HG03108 (cell line): Measurements from ENCODE around the gene PAM16.

Experiments
- ATAC-seq: cut with Tn5 transposase; IDR thresholded peaks from one replicate; pipeline ENCODE4 v1.9.1; 2021; ENCODE audit warnings: moderate library complexity; ENCODE audit not compliant: unreplicated experiment

The PAM16 gene

DNA sequence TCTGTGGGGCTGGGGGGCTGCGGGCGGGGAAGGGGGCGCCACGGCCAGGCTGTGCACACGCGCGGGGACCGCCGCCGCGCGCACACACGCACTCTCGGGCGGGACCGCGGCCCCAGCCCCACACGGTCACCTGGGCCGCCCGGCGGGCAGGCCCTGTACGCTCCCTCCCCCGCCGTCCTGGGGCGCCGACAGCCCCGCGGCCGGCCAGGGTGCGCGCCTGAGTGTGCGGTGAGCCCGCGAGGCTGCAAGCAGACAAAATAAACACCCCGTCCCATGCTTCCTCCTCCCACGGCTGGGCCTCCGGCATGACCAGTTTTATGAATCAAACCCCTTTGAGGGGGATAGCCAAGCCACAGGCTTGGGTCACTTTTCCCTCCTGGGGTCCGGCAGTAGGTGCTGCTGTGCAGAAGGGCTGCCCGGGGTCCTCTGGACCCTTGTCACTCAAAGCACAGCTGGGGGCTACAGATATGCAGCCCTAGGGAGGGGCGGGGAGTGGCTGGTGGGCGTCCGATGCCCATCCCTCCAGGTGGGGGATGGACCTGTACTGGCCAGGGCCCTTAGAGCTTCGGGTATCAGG, 21.0 kb upstream of the PAM16 start:
- ATAC-seq, result no peak

DNA sequence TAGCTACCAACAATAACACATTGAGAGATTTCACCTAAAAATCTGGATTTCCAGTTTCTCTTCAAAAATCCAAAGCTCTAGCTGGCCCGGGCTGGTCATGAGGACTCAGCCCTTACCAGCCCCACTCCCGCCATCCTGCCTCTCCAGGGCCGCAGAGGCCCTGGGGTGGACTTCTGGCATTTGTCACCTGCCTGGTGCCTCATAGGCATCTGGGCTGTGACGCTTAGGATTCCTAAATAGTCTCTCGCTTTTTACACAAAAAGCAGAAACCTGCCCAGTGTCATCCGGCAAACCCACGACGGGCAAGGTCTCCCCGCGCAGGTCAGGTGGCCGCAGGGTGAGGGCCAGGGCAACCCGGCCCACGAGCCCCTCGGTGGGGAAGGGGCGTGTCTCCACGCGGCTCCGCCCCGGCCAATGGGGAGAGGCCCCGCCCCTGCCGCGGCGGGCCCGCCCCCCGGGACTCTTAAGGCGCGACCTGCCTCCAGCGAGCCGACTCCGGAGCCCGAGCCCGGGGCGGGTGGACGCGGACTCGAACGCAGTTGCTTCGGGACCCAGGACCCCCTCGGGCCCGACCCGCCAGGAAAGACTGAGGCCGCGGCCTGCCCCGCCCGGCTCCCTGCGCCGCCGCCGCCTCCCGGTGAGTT, 20.4 kb upstream of the PAM16 start, which contains the start of gene VASN:
Gene VASN, plus strand, starts transcription at position 492 of the 644 bp plus-strand sequence. CDS start 9,030 bp downstream, outside the sequence.
- ATAC-seq, result no peak

DNA sequence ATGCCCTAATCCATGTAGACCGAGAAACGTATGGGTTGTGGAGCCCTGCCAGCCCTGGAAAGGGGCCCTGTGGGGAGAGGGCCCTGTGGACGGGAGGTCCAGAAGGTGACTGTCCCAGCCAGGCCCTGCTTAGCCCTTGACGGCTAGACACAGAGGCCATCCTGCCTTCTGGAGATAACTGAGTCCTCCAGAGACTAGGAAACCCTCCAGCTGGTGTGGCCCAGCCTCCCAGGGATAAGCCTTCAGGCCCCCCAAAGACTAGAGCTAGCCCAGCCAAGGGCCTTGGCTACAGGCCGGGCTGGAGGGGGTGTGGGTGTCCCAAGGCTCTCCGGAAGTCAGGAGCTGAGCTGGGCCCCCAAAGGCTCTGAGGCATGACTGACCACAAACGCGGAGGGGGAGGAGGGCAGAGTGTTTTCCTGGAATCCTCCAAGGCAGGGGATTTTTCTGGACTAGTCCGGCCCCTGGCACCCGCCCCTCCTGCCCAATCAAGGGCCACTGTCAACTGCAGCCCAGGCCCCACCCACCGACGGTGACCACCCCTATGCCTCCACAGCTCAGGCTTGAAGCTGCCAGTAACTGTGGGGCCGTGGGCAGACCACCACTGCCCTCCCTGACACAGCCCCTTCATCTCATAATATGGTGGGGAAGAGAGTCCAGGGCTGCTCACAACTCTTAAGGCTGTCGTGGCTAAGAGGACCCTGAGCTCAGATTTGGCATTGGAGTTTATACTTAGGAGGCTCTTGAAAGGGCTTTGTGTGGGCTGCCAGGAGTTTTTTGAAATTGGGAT, 19.6 kb upstream of the PAM16 start:
- ATAC-seq, result no peak

DNA sequence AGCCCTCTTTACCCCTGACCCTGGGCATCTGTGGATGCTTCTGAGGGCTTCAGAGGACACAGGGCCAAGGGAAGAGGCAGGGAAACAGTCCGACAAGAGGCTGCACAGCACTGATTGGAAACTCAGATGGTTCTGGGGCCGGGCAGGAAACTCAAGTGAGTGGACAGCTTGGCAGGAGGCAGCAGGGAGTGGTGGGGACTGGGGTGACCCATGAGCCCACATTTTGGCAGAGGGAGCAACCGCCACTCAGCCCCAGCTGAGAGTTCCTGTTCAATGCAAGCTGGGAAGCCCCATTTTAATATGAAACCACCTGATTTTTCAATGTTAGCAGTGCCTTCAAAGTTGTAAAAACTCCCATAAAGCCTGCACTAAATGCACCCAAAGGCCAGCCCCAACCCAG, 19.0 kb upstream of the PAM16 start:
- no peak for ATAC-seq

DNA sequence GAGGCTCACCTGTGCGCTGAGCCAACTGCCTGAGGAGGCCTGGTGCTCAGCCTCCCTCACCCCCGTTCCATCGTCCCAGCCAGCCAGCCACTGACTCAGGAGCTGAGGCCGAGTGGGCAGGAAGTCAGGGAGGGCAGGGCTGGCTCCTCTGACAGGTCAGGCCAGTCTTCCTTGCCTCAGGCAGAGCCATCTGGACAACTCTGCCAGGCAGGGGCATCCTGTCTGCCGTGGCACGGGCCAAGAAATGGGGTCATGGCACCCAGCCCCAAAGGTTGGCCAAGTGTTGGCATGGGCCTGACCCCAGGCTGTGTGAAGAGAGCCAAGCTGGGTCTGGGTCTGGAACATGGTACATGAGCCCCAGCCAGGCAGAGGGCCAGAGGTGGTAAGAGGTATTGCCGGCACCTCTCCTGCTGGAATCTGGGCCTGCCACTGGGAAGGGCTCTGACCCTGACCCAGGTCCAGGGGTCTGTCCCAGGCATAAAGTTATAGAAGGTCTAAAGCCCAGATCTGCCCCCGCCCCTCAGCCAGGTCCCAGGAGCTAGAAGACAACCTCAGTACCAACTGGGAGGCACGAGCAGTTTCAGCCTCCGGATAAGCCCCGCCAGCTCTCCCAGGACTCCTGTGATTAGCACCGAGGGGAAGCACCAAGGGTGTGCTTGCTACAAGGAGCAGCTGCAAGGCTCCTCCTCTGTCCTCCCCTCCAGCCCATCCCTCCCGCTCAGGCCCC, 18.0 kb upstream of the PAM16 start:
- ATAC-seq, result no peak

DNA sequence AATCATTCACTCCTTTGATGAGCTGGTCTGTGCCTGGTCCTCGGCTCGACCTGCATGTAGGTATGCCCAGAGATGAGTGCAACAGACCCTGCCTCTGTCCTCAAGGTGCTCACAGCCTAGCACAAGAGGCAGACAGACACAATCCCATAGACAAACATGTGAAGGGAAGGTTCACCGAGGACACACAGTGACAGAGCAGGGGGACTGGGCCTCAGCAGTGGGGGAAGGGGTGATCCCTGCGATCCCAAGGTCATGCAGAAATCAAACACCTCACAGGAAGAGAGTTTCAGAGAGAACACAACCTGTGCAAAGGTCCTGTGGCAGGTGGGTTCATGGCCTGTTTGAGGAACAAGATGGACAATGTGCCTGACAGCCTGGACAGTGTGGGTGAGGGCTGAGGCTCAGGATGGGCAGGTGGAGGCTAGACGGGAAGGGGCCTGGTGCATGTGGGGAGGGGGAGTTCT, 16.3 kb upstream of the PAM16 start:
- no peak for ATAC-seq

DNA sequence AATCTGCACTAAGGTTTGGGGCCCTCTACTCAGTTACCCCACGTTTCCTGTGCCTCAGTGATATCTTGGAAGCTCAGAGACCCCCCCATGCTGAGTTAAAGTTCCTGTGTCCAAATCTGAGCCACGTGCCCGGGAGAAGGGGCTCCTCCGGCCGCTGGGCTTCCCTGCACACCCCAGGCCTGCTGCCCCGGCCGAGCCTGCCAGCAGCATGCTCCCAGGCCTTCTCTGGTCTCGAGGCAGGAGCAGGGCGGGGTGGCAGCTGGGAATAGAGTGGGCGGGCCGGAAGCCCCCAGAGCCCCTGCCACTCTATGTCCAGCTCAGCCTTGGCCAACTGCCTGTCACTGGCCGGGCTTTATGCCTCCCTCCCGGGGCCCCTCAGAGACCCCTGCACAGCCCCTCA, 14.9 kb upstream of the PAM16 start:
- ATAC-seq, result no peak

DNA sequence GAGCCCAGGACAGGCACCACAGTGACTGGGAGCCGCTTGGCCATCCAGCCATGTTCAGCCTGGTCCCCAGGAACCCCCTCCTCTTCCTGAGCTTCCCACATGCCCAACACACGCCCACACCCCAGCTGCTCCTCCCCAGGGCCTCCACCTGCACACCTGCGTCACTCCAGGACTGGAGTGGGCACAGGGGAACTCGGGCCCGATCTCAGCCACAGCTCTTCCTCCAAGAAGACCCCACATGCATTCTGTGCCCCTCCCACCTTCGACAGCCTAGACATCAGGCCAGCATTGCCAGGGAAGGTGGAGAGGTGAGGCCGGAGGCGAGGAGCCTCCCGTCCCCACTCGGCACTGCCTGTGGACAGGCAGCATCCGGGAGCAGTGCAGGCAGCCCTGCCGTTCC, 14.5 kb upstream of the PAM16 start:
- no peak for ATAC-seq

DNA sequence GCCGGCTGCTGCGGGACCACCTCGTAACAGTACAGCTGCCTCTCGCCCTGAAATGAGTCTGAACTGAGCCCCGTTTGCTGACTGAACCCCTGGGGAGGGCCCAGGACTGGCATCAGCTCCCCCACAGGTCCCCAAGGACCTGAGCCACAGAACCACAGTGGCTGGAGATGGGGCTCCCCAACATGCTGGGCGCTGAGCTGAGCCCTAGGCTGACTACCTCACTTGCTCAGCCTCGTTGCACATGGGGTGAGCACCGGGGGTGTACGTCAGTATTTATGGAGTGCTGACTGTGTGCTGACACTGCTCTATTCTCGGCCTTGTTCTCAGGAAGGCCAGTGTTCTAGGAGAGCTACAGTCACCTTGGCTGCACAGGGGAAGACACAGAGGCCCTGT, 13.9 kb upstream of the PAM16 start:
- ATAC-seq, result peak; percentile 48

DNA sequence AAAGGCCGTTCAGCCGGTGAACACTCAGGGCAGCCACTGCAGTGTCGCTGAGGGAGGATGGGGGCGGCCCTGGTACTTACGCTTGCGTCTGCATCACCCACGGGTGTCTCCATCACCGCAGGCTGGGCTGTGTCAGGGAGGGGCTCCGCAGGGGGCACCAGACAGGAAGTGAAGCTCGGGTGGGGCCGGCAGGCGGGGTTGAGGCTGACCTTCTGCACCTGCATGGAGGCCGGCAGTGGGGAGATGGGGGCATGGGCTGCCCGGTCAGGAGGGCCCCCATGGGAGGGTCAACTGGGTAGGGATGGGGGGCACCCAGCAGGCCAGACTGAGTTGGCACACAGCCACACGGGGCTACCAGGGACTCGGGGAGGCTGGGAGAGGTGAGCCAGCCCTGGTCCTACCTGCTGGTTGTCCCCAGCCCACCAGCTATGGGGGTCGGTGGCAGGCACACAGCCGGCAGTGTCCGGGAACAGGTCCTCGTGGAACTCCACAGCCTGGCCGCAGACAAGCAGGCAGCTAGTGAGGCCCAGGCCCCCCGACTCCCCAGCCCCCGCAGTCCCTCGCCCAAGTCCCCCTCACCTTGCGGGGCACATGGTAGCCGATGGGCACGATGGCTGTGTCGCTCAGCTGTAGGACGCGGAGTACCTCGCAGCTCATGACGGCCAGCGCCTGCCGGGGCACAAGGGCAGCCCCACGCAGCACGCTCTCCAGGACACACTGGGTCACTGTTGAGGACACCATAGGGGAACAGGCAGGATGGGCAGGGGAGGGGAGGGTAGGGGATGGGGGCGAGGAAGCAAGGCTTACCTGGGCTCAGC, 13.3 kb upstream of the PAM16 start:
- ATAC-seq, result no peak

DNA sequence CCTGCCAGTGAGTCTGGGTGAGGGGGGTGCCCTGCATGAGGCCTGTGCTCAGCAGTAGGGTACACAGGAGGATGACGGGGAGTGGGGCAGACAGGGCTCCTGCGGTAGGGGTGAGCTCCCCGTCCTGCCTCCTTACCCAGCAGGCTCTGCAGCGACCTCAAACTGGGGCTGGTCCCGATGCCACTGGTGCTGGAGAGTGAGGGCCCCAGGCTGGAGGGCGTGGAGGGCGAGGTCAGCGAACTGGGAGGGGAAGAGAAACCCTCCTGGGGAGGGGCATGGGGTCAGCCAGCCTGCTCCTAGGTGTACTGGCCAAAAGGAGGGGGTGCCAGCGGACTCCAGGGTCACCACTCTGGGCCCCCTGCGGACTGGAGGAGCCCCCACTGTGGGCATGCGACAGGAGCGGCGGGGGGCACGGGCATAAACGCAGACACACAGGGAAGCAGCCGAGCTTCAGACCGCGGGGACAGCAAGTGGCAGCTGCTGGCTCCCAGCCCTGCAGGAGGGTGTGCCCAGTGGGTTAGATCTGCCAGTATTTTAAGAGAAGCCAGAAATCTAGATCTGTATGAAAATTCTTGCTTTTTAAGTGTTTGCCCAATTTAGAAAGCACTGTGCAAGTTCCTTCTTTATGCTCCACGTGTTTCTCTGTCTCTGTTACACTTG, 11.5 kb upstream of the PAM16 start:
- no peak for ATAC-seq

DNA sequence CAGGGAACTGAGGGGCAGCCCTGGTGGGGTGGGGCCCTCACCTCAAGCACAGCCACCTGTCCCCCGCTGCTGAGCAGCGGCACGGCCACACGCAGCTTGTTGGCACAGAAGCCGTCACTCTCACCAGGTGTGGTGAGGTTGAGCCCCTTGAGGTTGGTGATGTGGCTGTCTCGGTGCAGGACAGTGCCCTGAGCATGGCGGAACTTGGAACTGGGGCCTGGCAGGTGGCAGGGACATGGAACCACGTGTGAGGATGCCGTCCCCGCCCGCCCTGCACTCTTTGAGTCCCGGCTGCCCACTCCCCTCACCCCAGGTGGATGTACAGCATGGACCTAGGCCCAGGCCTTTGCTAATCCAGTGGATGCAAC, 10.8 kb upstream of the PAM16 start:
- no peak for ATAC-seq

DNA sequence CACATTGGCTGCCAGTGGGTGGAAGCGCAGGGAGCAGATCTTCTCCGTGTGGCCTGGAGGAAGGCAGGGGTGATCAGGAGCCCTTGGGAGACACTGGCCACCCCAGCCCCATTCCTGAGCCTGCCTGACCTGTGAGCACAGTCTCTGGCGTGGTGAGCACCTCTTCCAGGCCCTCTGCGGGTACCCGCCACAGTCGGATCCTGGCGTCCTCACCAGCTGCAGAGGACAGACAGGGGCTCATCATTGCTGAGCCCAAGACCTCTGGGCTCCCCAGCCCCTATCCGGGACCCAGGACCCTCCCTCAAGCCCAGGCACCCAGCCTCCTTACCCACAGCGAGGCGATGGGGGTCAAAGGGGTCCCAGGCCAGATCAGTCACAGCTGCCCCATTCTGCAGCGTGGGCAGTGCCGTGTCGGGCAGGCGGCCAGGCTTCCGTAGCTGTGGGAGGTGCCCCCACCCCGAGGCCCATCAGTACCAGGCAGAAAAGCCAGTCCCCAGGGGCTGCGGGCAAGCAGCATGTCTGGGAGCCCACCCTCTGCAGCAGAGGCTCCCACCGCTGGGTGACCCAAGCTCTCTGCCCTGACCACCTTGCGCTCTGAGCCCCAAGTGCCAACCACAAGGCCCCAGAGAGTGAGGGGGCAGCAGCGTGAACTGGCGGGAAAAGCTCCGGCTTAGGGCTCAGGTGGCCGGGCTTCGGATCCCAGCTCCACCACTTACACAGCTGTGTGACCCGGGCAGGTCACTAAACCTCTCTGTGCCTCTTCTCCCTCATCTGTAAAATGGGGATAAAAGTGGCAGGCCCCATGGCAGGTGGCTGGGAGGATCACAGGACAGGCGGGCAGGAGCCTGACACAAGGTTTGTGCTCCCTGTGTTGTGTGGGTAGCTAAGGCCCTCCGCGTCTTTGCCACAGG, 10.2 kb upstream of the PAM16 start:
- ATAC-seq, result no peak

DNA sequence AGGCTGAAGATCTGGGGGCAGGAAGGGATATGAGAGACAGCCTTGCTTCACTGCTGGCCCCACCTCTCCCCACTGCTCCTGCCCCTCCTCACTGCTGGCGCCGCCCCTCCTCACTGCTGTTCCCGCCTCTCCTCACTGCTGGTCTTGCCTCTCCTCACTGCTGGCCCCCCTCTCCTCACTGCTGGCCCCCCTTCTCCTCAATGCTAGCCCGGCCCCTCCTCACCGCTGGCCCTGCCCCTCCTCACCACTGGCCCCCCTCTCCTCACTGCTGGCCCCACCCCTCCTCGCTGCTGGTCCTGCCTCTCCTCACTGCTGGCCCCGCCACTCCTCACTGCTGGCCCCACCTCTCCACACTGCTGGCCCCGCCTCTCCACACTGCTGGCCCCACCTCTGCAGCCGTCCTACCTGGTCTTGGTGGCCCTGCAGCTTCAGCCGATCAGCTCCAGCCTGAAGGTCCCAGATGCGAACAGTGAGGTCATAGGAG, 9.5 kb upstream of the PAM16 start:
- no peak for ATAC-seq

DNA sequence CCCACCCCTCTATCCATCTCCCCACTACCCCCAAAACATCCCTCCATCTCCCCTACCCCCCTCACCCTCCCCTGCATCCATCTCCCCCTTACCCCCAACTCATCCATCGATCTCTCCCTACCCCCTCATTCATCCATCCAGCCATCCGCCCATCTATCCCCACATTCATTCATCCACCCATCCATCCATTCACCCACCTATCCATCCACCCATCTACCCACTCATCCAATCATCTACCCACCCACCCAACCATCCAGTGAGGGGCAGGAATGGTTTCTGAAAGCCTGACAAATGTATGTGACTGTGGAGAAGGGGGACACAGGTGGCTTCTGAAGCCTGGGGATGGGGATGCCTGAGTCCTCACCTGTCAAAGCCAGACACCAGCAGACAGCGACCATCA, 8.8 kb upstream of the PAM16 start:
- ATAC-seq, result no peak

DNA sequence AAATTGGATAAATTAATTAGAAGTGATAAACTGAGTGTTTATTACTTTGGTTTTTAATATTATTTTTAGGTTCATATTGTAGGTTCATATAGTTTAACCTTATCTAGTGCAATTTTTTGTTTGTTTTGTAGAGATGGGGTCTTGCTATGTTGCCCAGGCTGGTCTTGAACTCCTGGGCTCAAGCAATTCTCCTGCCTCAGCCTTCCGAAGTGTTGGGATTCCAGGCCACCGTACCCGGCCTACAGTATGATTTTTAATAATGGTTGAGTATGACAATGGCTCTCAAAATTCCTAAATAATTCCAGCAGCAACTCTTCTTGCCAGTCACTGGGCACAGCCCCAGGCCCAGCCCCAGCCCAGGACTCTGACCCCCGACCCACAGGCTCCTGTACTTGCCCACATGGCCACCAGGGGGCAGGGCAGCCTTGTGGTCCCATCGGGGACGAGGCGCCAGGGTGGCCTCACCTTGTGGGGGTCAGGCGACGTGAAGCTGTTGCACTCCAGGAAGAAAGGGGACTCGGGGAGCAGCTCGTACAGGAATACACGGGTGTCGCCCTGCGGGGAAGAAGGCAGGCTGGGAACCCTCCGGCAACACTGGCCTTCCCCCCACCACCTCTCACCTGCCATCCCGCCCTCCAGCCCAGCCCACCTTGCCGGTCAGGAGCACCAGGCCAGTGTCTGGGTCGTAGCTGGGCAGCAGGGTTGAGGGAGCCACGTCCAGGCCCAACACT, 7.9 kb upstream of the PAM16 start:
- ATAC-seq, result no peak

DNA sequence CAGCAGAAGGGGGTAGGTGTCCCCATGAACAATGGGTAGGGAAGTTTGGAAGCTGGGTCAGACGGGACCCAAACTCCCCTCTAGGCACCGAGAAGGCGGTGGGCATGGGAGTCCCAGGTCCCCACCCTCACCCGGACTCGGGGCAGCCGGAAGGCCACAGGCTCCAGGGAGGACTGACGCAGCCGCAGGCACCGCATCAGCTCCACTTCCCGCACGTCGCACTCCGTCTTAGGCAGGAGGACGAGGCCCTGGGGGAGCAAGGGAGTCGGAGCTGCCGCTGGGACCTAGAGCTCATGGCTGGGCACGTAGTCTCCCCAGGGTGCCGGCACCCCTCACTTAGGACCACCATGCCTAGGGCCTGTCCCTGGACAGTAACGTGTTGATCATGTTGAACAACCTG, 7.1 kb upstream of the PAM16 start:
- no peak for ATAC-seq

DNA sequence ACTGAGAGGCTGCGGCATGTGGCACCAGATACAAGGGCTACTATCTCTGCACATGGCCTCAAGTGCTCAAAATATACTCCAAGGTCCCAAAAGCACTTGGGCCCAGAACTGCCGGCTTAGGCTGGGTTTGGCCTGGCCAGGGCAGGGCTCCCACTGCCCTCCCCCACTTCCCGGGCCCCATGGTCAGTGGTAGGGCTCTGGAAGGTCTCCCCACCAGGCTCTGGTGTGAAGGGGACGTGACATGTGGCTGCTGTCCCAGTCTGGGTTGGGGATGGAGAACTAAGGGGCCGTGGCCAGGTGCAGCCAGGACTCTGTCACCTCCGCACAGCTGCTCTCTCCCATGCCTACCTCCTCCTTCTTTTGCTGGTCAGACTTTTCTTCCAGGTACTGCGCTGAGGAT, 5.7 kb upstream of the PAM16 start:
- ATAC-seq, result no peak
